ENCODE data around the gene SPTLC2.

DNA sequence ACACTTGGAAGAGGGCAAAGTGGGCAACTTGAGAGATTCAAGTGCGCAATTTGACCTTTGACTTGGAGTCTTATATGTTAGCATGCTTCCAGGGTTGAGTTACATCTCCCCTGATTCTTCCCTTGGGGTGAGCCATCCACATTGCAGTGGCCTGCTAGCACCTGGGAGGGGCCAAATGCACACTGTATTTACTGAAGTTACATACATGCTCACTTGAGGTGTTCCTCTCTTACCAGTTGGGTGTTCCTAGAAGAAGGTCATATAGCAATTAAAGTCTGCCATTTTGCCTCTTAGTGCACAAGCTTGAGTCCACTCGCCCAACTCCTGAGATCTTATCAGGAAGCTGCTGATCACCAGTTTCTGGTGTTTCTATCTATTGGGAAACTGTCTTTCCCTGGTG is 13.7 kb upstream of the SPTLC2 start:
- TF ChIP-seq POLR2A (IDR thresholded peaks at IDR 0.05), result no peak
- TF ChIP-seq, protein P1, sequence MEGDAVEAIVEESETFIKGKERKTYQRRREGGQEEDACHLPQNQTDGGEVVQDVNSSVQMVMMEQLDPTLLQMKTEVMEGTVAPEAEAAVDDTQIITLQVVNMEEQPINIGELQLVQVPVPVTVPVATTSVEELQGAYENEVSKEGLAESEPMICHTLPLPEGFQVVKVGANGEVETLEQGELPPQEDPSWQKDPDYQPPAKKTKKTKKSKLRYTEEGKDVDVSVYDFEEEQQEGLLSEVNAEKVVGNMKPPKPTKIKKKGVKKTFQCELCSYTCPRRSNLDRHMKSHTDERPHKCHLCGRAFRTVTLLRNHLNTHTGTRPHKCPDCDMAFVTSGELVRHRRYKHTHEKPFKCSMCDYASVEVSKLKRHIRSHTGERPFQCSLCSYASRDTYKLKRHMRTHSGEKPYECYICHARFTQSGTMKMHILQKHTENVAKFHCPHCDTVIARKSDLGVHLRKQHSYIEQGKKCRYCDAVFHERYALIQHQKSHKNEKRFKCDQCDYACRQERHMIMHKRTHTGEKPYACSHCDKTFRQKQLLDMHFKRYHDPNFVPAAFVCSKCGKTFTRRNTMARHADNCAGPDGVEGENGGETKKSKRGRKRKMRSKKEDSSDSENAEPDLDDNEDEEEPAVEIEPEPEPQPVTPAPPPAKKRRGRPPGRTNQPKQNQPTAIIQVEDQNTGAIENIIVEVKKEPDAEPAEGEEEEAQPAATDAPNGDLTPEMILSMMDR (IDR thresholded peaks at IDR 0.05), result no peak

Data from body of pancreas (tissue), 4 donors.